ENCODE measurements around the gene MYD88.
"Not testable (repeated sequence)": the region's sequence is repeated elsewhere in the genome, so short reads cannot be mapped to it uniquely, and the experiment has no call there.

Gene MYD88

DNA sequence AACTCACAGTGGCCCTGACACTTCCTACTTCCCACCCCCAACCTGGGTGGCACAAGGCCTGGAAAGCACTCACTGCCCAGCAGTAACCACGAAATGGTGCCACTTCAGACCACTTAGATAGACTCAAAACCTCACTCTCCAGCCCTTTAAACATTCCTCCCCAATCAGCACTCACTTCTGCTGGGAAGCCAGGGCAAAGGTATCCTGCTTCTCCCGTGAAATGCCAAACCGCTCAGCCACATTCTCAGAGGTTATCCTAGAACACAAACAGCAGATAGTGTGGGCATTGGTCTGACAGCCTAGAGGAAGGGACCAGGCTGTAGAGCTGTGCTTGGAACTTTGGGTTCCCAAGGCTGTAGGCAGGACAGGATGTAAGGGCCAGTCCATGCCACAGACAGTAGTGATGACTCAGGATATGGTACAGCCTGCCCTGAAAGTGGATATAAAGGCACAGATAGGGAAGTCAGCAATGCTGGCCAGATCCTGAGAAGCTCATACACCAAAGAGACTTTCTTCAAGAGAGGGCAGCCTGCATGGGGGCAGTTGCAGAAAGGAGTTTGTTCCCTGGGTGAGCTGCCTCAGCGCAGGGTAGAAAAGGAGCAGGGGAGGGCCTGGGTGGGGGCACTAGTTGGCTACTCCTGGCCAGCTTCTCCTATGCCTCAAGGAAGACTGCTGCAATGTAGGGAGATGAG is 10.7 kb upstream of the MYD88 start:
- no peak for DNase-seq

DNA sequence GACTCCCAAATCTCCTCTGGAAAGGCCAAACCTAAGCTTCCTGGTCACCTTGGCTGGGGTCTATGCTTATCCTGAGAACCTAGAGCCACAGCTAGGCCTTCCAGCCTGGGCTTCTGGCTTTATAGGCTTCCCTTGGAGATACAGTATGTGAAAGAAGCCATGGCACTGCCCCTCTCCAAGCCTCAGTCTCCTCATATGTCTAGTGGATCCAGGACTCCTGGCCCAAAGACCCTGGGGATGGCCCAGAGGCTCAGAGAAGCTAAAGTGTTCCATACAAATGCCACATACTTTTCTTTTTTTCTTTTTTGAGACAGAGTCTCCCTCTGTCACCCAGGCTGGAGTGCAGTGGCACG is 10.2 kb upstream of the MYD88 start:
- no peak for DNase-seq

DNA sequence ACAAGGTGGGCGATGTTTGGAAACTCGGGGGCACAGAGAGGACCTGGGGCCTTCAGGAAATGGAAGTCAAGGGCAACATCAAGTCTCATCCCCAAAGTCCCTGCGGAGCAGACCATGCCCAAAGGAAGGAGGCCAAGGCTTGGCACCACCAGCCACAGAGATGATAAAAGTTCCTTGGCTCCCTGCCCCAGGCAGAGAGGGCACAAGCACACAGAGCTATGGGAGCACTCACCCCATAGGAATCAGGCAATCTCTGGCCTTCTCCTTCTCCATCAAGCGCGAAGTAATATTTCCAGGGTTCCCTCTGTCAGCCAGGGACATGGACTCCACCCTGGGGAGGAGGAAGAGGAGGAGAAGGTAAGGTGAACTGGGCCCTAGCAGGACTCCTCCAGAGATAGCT is 9.4 kb upstream of the MYD88 start:
- DNase-seq: no peak

DNA sequence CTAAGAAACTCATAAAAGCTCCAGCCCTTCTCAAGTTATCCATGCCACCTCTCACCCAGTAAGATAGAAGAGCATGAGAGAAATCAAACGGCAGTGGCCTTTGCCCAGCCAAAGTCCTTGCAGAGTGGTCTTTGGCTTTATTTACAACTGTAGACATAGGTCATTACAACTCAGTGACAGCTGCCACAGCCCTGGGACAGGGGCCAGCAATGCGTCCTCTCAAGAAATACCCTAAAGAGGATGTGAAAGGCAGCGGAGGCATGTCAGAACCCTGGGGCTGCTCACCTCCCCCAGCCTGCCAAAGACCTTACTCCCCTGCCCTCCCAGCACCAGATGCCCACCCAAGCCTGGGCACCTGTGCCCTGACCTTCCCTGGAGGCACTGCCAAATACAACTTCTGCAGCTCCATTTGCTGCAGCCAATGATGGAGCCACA is 7.8 kb upstream of the MYD88 start:
- DNase-seq: no peak

DNA sequence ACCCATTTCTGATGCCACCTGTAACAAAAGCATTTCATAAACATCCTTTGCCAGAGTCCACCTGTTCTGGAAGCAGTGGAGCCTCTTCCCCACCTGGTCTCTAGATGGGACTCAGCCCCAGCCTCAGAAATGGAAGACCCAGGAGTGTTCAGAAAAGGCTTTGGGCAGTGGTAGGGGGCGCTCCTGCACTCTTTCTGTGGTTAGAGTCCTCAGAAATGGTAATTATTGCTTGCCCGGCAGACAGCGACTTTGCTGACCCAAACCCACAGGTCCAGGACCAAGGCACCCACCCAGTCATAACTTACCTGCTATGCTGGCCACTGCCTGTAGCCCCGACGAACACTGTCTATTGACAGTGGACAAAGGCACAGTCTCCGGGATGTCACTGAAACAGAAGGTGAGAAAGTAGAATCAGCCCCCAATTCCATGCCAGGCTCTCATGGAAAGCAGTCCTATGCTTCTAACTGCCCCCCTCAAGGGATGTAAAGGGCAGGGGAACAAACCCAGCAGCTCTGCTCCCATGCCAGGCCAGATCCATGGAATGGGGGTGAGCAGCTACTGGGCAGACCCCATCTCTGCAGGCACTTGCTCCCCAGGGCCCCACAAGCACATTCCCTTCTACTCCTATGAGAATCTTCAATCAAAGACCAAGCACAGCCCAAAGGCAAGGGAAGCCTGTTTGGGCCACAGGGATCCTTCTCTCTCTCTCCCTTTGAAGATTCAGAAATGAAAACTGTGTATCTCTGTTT is 6.7 kb upstream of the MYD88 start:
- DNase-seq: no peak

DNA sequence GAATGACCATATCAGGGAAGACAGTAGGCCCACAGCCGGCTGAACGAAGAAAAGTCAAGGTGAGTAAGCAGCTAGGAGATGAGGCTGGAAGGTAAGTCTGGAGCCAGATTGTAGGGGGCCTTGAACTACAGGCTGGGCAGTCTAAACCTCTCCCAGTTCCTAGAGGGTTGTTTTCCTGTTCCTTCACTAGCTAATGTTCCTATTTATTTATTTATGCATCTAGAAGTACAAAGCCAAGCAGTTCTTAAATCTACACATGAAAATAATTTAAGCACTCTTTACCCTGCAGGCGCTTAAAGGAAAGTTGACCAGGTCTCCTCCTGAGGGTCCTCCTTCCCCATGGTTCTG is 5.3 kb upstream of the MYD88 start:
- DNase-seq: no peak

DNA sequence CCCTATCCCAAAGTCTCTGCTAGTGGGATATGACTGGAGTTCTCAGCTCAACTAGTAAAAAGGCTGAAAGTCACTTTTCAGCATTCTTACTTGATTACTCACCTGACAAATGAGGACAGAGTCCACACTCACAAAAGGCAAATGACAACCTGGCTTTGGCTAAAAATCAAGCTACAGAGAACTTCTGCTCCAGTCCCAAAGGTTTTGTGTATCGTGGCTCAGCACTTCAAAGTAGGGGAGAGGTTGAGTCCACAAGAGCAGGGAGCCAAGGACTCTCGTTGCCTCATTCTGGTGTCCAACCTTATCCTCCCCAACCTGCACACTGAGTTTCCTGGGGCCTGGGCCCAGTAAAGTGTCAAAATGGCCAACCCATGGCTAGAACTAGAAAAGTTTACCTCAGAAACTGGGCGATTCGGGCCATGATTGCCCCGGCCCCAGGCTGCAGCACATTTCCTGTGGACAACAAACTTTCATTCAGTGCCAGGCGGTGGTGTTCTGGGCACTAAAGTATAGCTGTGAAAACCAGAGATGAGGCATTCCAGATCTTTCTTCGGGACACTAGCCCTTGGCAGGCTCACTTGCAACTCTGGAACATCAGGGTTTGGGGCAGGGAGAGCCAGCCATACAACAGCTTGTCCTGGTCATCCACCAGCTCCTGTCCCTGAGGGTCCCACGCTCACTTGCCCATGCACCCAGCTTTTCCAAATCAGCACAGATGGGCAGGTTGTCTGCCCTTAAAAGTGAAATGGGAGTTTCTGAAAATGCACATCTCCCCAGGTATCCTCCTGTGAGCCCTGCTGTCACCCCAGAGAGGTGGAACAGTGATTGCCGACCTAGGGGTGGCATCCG is 4.7 kb upstream of the MYD88 start:
- DNase-seq: no peak

DNA sequence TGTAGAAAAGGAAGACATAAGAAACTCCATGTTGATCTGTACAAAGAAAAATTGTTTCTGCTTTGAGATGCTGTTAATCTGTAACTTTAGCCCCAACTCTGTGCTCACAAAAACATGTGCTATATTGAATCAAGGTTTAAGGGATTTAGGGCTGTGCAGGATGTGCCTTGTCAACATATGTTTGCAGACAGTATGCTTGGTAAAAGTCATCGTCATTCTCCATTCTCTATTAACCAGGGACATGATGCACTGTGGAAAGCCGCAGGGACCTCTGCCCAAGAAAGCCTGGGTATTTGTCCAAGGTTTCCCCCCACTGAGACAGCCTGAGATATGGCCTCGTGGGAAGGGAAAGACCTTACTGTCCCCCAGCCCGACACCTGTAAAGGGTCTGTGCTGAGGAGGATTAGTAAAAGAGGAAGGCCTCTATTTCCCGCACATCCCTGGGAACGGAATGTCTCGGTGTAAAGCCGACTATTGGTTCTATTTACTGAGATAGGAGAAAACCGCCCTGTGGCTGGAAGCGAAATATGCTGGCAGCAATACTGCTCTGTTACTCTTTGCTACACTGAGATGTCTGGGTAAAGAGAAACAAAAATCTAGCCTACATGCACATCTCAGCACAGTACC is 3.8 kb upstream of the MYD88 start:
- DNase-seq: not testable (repeated sequence)

DNA sequence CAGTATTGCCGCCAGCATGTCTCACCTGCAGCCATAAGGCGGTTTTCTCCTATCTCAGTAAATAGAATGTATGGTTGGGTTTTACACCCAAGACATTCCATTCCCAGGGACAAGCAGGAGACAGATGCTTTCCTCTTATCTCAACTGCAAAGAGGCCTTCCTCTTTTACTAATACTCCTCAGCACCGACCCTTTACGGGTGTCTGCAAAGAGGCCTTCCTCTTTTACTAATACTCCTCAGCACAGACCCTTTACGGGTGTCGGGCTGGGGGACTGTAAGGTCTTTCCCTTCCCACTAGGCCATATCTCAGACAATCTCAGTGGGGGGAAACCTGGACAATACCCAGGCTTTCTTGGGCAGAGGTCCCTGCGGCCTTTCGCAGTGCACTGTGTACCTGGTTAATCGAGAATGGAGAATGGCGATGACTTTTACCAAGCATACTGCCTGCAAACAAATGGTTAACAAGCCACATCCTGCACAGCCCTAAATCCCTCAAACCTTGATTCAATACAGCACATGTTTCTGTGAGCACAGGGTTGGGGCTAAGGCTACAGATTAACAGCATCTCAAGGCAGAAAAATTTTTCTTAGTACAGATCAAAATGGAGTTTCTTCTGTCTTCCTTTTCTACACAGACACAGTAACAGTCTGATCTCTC is 2.7 kb upstream of the MYD88 start:
- DNase-seq: not testable (repeated sequence)

DNA sequence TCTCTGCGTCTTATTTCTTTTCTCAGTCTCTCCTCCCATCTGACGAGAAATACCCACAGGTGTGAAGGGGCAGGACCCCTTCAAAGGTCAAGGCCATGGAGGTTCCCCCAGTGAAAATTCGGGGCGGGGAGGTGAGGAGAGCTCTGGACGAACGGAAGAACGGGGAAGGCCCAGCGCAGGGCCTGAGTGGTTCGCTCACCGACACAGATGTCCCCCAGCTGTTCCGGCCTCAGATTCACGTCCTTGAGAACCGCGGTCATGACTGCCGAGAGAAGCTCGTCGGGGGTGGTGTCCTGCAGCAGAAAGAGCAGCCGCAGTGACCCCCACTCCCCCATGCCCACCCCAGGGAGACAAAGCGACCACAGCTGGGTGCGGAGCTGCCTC is 2.1 kb upstream of the MYD88 start:
- DNase-seq: no peak

DNA sequence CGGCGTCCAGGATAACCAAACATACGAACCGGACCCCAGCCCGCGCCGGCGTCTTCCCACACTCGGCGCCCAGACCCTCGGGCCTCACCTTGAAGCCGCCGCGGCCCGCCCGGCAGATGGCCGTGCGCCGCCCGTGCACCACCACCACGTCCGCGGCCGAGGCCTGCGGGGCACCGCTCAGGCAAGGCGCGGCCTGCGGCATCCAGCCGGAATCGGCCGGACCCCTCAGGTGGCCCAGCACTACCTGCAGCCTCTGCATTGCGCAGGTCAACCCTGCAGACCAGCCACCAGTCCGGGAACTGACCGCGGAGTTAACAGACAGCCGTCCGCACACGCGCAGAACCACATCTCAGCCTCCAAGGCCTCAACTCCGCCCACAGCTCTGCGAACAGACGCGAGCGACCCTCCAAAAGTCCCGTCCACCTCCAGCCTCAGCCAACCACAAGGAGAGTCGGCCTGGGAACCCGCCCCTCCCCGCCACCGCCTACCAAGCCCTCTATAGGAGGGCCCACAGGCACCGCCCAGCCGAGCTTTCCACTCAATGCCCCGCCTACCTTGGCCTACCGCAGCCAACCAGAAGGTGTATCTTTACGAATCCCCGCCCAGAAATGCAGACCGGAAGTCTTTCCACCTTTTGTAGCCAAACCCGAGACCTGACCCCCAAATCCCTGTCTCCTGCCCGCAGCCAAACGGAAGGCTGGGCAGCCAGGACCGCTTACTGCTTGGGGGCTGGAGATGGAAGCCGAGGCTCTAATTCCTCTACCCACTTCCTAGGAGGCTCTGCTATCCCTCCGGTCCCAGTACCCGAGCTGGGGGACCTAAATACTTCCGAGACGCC is 1.5 kb upstream of the MYD88 start, which contains the start of gene ACAA1:
ACAA1 (minus strand) TSS at position 351 of the 838 bp plus-strand sequence; CDS start at position 259, 92 bp downstream.
- DNase-seq: peak; percentile 99

DNA sequence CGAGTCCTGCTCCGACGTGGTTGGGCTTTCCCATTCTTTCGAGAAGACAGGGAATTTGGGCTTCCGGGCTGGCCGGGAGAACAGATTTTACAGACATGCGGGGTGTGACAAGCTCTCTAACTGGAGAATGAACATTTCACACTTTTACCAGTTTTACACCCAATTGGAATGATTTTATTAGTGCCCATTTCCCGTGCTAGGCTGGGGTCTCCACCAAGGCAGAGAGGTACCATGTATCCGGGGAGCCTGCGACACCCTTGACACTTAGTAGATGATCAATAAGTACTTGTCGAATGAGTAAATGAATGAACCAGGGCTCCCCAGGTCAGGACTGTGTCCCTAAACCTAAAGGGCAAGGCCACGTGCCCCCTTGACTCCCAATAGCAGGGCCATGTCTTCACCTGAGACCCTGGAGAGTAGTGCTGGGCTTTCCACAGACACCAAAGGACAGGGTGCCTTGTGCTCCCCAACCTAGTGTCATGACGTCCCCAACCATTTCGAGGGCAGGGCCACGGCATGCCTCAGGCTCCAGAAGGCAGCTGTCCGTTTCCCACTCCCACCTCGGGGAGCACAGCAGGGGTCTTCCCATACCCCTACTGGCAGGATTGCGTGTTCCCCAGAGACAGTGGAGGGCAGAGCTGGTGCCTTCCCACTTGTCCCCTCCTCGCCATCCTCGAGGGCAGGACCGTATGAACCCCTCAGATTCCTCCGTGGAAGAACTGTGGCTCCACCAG is 679 bp upstream of the MYD88 start:
- DNase-seq: no peak

DNA sequence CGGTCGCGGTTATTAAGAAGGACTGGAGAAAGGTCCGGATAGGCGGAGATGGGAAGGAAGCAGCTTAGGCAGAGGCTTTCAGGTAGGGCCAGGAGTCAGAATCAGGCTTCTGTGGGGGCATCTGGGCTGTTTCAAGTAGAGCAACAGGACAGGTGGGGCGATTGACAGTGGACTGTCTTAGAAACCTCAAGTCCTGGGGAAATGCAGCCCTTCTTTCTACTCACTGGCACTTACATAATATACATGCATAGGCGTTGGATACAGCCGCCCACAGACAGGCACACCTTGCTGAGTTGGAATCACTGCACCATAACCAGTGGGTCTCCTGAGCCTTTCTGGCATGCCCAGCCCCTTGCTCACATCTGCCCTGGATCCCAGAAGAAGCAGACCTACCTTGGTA is 730 bp downstream of the MYD88 start:
- DNase-seq: no peak

DNA sequence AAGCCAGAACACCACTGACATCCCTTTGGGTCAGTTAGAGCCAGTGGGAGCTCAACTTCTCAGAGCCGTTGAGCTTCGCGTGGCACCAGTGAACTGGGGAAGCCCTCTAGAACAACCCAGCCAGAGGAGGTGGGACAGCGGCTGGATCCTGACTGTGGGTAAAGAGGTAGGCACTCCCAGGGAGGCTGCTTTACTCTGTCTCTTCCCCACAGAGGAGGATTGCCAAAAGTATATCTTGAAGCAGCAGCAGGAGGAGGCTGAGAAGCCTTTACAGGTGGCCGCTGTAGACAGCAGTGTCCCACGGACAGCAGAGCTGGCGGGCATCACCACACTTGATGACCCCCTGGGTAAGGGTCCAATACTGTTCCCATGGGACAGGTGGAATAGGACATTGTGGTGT is 1.2 kb downstream of the MYD88 start:
- DNase-seq: no peak

DNA sequence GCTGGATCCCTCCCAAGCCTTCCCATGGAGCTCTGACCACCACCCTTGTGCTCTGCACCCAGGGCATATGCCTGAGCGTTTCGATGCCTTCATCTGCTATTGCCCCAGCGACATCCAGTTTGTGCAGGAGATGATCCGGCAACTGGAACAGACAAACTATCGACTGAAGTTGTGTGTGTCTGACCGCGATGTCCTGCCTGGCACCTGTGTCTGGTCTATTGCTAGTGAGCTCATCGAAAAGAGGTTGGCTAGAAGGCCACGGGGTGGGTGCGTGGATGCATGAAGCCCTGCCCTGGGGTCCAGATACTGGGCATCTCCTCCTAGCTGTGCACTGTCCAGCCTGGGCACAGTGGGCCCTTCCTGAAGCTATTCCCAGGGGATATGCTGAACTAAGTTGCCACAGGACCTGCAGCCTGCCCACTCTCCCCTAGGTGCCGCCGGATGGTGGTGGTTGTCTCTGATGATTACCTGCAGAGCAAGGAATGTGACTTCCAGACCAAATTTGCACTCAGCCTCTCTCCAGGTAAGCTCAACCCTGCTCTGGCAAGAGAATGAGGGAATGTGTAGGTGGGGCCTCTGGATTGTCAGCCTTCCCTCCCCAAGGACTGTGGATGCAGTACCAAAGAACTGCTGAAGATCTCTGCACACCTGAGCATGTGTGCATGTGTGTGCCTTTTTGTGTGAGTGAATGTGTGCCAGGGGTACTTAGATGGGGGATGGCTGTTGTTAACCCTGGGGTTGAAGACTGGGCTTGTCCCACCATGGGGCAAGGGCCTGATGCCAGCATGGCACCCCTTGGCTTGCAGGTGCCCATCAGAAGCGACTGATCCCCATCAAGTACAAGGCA is 2.1 kb downstream of the MYD88 start:
- DNase-seq: no peak

DNA sequence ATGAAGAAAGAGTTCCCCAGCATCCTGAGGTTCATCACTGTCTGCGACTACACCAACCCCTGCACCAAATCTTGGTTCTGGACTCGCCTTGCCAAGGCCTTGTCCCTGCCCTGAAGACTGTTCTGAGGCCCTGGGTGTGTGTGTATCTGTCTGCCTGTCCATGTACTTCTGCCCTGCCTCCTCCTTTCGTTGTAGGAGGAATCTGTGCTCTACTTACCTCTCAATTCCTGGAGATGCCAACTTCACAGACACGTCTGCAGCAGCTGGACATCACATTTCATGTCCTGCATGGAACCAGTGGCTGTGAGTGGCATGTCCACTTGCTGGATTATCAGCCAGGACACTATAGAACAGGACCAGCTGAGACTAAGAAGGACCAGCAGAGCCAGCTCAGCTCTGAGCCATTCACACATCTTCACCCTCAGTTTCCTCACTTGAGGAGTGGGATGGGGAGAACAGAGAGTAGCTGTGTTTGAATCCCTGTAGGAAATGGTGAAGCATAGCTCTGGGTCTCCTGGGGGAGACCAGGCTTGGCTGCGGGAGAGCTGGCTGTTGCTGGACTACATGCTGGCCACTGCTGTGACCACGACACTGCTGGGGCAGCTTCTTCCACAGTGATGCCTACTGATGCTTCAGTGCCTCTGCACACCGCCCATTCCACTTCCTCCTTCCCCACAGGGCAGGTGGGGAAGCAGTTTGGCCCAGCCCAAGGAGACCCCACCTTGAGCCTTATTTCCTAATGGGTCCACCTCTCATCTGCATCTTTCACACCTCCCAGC is 2.9 kb downstream of the MYD88 start:
- DNase-seq: no peak

DNA sequence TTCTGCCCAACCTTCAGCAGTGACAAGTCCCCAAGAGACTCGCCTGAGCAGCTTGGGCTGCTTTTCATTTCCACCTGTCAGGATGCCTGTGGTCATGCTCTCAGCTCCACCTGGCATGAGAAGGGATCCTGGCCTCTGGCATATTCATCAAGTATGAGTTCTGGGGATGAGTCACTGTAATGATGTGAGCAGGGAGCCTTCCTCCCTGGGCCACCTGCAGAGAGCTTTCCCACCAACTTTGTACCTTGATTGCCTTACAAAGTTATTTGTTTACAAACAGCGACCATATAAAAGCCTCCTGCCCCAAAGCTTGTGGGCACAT is 3.5 kb downstream of the MYD88 start:
- no peak for DNase-seq

DNA sequence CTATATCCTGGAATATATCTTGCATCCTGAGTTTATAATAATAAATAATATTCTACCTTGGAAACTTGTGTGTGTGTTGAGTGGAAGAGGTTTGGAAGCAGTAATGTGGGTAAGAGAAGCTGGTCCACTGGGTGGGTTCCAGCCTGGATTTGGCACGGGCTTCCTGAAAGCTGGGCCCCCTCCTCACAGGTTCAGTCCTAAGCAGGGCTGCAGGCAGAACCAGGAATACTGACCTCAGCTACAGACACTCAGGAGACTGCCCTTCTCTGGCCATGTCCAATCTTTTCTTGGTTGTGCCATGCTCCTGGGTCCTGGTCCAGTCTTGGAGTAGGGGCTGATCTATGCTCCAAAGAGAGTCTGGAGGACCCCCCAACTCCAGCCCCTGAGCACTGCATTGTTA is 4.5 kb downstream of the MYD88 start:
- no peak for DNase-seq

DNA sequence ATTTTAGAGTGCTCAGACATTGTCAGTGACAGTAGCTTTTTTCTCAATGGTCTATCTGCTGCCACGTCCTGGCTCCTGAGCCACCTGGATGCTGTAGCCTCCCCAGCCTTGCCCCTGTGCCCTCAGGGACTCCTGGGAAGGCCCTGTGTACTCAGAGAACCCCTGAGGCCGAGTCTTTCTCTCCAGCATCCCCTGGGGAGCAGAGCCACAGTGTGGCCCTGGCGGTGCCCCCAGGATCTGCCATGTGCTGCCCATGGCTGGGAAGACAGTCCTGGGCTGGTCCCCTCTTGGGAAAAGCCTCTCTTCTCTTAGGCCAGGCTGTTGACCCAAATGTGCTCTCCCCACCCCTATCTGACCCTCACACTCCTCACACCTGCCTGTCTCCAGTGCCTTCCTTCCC is 5.0 kb downstream of the MYD88 start:
- no peak for DNase-seq

DNA sequence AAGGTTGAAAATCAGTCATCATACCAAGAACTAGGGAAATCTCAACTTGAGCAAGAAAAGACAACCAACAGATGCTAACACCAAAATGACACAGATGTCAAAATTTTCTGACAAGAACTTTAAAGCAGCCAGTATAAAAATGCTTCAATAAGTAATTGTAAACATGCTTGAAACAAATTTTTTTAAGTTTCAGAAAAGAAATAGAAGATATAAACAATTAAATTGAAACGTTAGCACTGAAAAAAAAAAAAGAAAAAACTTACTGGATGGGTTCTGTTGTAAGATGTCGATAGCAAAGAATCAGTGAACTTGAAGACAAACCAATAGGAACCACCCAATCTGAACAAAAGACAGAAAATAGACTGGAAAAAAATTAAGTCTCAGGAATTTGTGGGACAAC is 8.0 kb downstream of the MYD88 start:
- DNase-seq: no peak

All from stimulated activated CD4-positive, alpha-beta T cell treated with anti-CD3 and anti-CD28 coated beads, Interleukin-1b, Interleukin-23, amount 100 ng/mL, for 48 hours (primary cell).